ENCODE data around the gene SAFB.

SAFB gene

GRCh38 chr19:5595745-5596144 lies 27.1 kb upstream of the SAFB start:
- H3K27ac ChIP-seq (replicated peaks; ENCODE audit: low read length): no peak overlapping the region
- no peaks in the 10 kb centered on the region for H3K27me3 ChIP-seq (ENCODE audit: control insufficient read depth in 3 of 3, insufficient read depth in 3 of 3, low read depth in 1 of 3, low read length in 3 of 3)
- H3K4me1 ChIP-seq (ENCODE audit: control insufficient read depth in 2 of 2, insufficient read depth in 1 of 2, low read depth in 1 of 2, low read length in 2 of 2): no peaks in the 10 kb centered on the region
- no peak overlapping the region for H2BK12ac ChIP-seq (ENCODE audit: low read length)
- H3K4me3 ChIP-seq (ENCODE audit: low read length in 2 of 2): no peak overlapping the region
- H2AFZ ChIP-seq (ENCODE audit: low read length): no peak overlapping the region
- H3K23ac ChIP-seq (ENCODE audit: low read depth, low read length, poor library complexity): no peak overlapping the region
- no peak overlapping the region for H3K9ac ChIP-seq (ENCODE audit: low read depth, low read length, poor library complexity)
- H3K9me3 ChIP-seq (replicated peaks in 1 of 2; ENCODE audit: control insufficient read depth in 2 of 2, insufficient read depth in 1 of 2, low read depth in 1 of 2, low read length in 2 of 2): no peaks in the 10 kb centered on the region
- no peak overlapping the region for H4K91ac ChIP-seq (ENCODE audit: low read depth, low read length, poor library complexity)
- no peak for DNase-seq (ENCODE audit: low spot score)
- no CpG with 5 or more reads among the region's 9 CpGs for WGBS, 2 donors (ENCODE audit: extremely low coverage in 2 of 2, insufficient read length in 2 of 2, insufficient replicate concordance in 1 of 2)
- no peak overlapping the region for H3K4me2 ChIP-seq (ENCODE audit: insufficient read depth, low read length, poor library complexity, severe bottlenecking)
- no peak overlapping the region for H2AK5ac ChIP-seq (ENCODE audit: low read depth, low read length)
- H3K18ac ChIP-seq (ENCODE audit: low read length): no peak overlapping the region
- H2BK15ac ChIP-seq (ENCODE audit: low read length): no peak overlapping the region
- H3K79me1 ChIP-seq (ENCODE audit: low read depth, low read length): peaks cover 3% of the 10 kb centered on the region
- peaks cover 71 to 98% of the 10 kb centered on the region in 2 donors for H3K36me3 ChIP-seq (replicated peaks in 1 of 2; ENCODE audit: control insufficient read depth in 2 of 2, insufficient read depth in 2 of 2, low read length in 2 of 2)
- H2BK120ac ChIP-seq (ENCODE audit: low read depth, low read length): no peak overlapping the region
- H4K8ac ChIP-seq (ENCODE audit: low read depth, low read length): no peak overlapping the region
- H2BK5ac ChIP-seq (ENCODE audit: low read length): no peak overlapping the region
- H3K4ac ChIP-seq (ENCODE audit: low read length): no peak overlapping the region
- no peak overlapping the region for H3K14ac ChIP-seq (ENCODE audit: low read length)

- Histone ChIP-seq H3K4ac (ENCODE audit: low read length) (no peak overlapping the region), H3K4me2 (ENCODE audit: insufficient read depth, low read length, poor library complexity, severe bottlenecking) (no peak overlapping the region), H3K14ac (ENCODE audit: low read length) (no peak overlapping the region), H2AFZ (ENCODE audit: low read length) (no peak overlapping the region), H4K91ac (ENCODE audit: low read depth, low read length, poor library complexity) (no peak overlapping the region), H3K18ac (ENCODE audit: low read length) (no peak overlapping the region), H2AK5ac (ENCODE audit: low read depth, low read length) (no peak overlapping the region), H3K36me3 (replicated peaks in 1 of 2; ENCODE audit: control insufficient read depth in 2 of 2, insufficient read depth in 2 of 2, low read length in 2 of 2) (peaks cover 55 to 96% of the 10 kb centered on the region in 2 donors), H2BK120ac (ENCODE audit: low read depth, low read length) (no peak overlapping the region), H3K79me1 (ENCODE audit: low read depth, low read length) (peaks cover 2% of the 10 kb centered on the region), H3K23ac (ENCODE audit: low read depth, low read length, poor library complexity) (no peak overlapping the region), H3K27ac (replicated peaks; ENCODE audit: low read length) (no peak overlapping the region), H3K4me1 (ENCODE audit: control insufficient read depth in 2 of 2, insufficient read depth in 1 of 2, low read depth in 1 of 2, low read length in 2 of 2) (no peaks in the 10 kb centered on the region), H2BK12ac (ENCODE audit: low read length) (no peak overlapping the region), H3K9ac (ENCODE audit: low read depth, low read length, poor library complexity) (no peak overlapping the region), H4K8ac (ENCODE audit: low read depth, low read length) (no peak overlapping the region), H2BK15ac (ENCODE audit: low read length) (no peak overlapping the region), H2BK5ac (ENCODE audit: low read length) (no peak overlapping the region), H3K27me3 (ENCODE audit: control insufficient read depth in 3 of 3, insufficient read depth in 3 of 3, low read depth in 1 of 3, low read length in 3 of 3) (no peaks in the 10 kb centered on the region), H3K9me3 (replicated peaks in 1 of 2; ENCODE audit: control insufficient read depth in 2 of 2, insufficient read depth in 1 of 2, low read depth in 1 of 2, low read length in 2 of 2) (no peaks in the 10 kb centered on the region), H3K4me3 (ENCODE audit: low read length in 2 of 2) (no peak overlapping the region)
- DNase-seq (ENCODE audit: low spot score): no peak
- no CpG with 5 or more reads among the region's 8 CpGs for WGBS, 2 donors (ENCODE audit: extremely low coverage in 2 of 2, insufficient read length in 2 of 2, insufficient replicate concordance in 1 of 2)
These were observed 22.1 kb upstream of the SAFB start for GRCh38 chr19:5600797-5601196.

DNA sequence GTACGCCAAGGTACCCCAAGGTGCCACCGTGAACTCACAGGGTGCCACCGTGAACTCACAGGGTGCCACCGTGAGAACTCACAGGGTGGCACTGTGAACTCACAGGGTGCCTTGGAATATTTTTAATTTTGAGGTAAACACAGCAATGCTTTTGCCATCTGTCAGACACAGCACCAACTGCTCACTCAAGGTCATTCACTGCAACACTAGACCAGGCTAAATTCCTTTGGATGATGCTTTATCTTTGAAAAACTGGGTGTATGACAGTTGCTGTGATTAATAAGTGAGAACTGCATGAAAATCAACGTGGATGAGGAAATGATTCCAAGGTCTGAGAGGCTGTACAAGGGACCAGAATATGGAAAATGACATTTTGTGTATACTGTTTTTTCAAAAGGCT lies 19.3 kb upstream of the SAFB start:
- Histone ChIP-seq H3K4me3 (ENCODE audit: low read length in 2 of 2) (no peak overlapping the region), H4K91ac (ENCODE audit: low read depth, low read length, poor library complexity) (no peak overlapping the region), H3K9me3 (replicated peaks in 1 of 2; ENCODE audit: control insufficient read depth in 2 of 2, insufficient read depth in 1 of 2, low read depth in 1 of 2, low read length in 2 of 2) (no peaks in the 10 kb centered on the region), H3K27ac (replicated peaks; ENCODE audit: low read length) (no peak overlapping the region), H2BK5ac (ENCODE audit: low read length) (no peak overlapping the region), H3K4ac (ENCODE audit: low read length) (no peak overlapping the region), H3K27me3 (ENCODE audit: control insufficient read depth in 3 of 3, insufficient read depth in 3 of 3, low read depth in 1 of 3, low read length in 3 of 3) (no peaks in the 10 kb centered on the region), H2AK5ac (ENCODE audit: low read depth, low read length) (no peak overlapping the region), H3K4me2 (ENCODE audit: insufficient read depth, low read length, poor library complexity, severe bottlenecking) (no peak overlapping the region), H3K9ac (ENCODE audit: low read depth, low read length, poor library complexity) (no peak overlapping the region), H2BK12ac (ENCODE audit: low read length) (no peak overlapping the region), H3K18ac (ENCODE audit: low read length) (no peak overlapping the region), H3K4me1 (ENCODE audit: control insufficient read depth in 2 of 2, insufficient read depth in 1 of 2, low read depth in 1 of 2, low read length in 2 of 2) (no peaks in the 10 kb centered on the region), H3K79me1 (ENCODE audit: low read depth, low read length) (no peaks in the 10 kb centered on the region), H2AFZ (ENCODE audit: low read length) (no peak overlapping the region), H3K36me3 (replicated peaks in 1 of 2; ENCODE audit: control insufficient read depth in 2 of 2, insufficient read depth in 2 of 2, low read length in 2 of 2) (peaks cover 59 to 94% of the 10 kb centered on the region in 2 donors), H4K8ac (ENCODE audit: low read depth, low read length) (no peak overlapping the region), H2BK120ac (ENCODE audit: low read depth, low read length) (no peak overlapping the region), H2BK15ac (ENCODE audit: low read length) (no peak overlapping the region), H3K23ac (ENCODE audit: low read depth, low read length, poor library complexity) (no peak overlapping the region), H3K14ac (ENCODE audit: low read length) (no peak overlapping the region)
- no CpG with 5 or more reads among the region's 5 CpGs for WGBS, 2 donors (ENCODE audit: extremely low coverage in 2 of 2, insufficient read length in 2 of 2, insufficient replicate concordance in 1 of 2)
- no peak for DNase-seq (ENCODE audit: low spot score)

DNA sequence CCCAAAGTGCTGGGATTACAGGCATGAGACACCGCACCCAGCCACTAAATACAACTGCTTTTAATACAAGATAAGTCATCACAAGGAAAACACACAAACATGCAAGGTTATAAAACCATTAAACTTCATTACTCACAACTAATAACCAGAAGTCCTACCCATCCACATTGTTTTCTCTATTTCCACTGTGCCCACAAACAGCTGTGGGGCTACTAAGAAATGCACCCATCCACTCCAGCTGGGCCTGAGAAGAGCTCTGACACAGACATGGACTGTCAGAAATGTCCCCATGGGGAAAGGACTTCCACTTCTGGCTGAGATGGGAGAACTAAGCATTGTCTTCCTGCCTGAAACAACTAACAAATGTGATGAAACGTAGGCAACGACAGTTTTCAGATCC lies 17.5 kb upstream of the SAFB start:
- no CpG with 5 or more reads among the region's 3 CpGs for WGBS, 2 donors (ENCODE audit: extremely low coverage in 2 of 2, insufficient read length in 2 of 2, insufficient replicate concordance in 1 of 2)
- no peak overlapping the region for H3K27ac ChIP-seq (replicated peaks; ENCODE audit: low read length)
- peaks cover 55 to 94% of the 10 kb centered on the region in 2 donors for H3K36me3 ChIP-seq (replicated peaks in 1 of 2; ENCODE audit: control insufficient read depth in 2 of 2, insufficient read depth in 2 of 2, low read length in 2 of 2)
- H4K91ac ChIP-seq (ENCODE audit: low read depth, low read length, poor library complexity): no peak overlapping the region
- H3K4ac ChIP-seq (ENCODE audit: low read length): no peak overlapping the region
- no peak overlapping the region for H2BK15ac ChIP-seq (ENCODE audit: low read length)
- DNase-seq (ENCODE audit: low spot score): no peak
- H3K9me3 ChIP-seq (replicated peaks in 1 of 2; ENCODE audit: control insufficient read depth in 2 of 2, insufficient read depth in 1 of 2, low read depth in 1 of 2, low read length in 2 of 2): no peaks in the 10 kb centered on the region
- H3K14ac ChIP-seq (ENCODE audit: low read length): no peak overlapping the region
- no peak overlapping the region for H2BK5ac ChIP-seq (ENCODE audit: low read length)
- H2AK5ac ChIP-seq (ENCODE audit: low read depth, low read length): no peak overlapping the region
- H3K27me3 ChIP-seq (ENCODE audit: control insufficient read depth in 3 of 3, insufficient read depth in 3 of 3, low read depth in 1 of 3, low read length in 3 of 3): no peaks in the 10 kb centered on the region
- no peak overlapping the region for H2BK12ac ChIP-seq (ENCODE audit: low read length)
- no peak overlapping the region for H3K4me3 ChIP-seq (ENCODE audit: low read length in 2 of 2)
- peaks cover 5% of the 10 kb centered on the region for H3K79me1 ChIP-seq (ENCODE audit: low read depth, low read length)
- no peak overlapping the region for H3K4me2 ChIP-seq (ENCODE audit: insufficient read depth, low read length, poor library complexity, severe bottlenecking)
- H3K4me1 ChIP-seq (ENCODE audit: control insufficient read depth in 2 of 2, insufficient read depth in 1 of 2, low read depth in 1 of 2, low read length in 2 of 2): no peaks in the 10 kb centered on the region
- no peak overlapping the region for H2AFZ ChIP-seq (ENCODE audit: low read length)
- no peak overlapping the region for H4K8ac ChIP-seq (ENCODE audit: low read depth, low read length)
- H3K23ac ChIP-seq (ENCODE audit: low read depth, low read length, poor library complexity): no peak overlapping the region
- H2BK120ac ChIP-seq (ENCODE audit: low read depth, low read length): no peak overlapping the region
- H3K18ac ChIP-seq (ENCODE audit: low read length): no peak overlapping the region
- no peak overlapping the region for H3K9ac ChIP-seq (ENCODE audit: low read depth, low read length, poor library complexity)

All from neuronal stem cell (in vitro differentiated cells).